HepG2 (cell line): ENCODE results near the gene FAM181A. TPM values are rescaled to one million over a fixed set of nuclear protein-coding genes. Genes with fewer than 3 reads are reported as not detected.

ENCODE experiments used
- AHDC1 ChIP-seq: sonication (generic); formaldehyde crosslinking; IDR thresholded peaks from 2 replicates; pipeline ENCODE4 v1.5.1; 2020; ENCODE audit warnings: mild to moderate bottlenecking, missing genetic modification reagents, borderline replicate concordance
- FOSL2 ChIP-seq: sonication (generic); formaldehyde crosslinking; IDR thresholded peaks from 2 replicates; pipeline ENCODE4 v1.4.0; 2020; ENCODE audit warnings: missing genetic modification reagents
- MAZ ChIP-seq, 2 experiments: sonication (generic) in 1 of 2; formaldehyde crosslinking in 1 of 2; IDR thresholded peaks; 2 replicates each; pipeline versions ENCODE4 v1.5.0 to v1.6.1; 2012 to 2020; ENCODE audit warnings: low read depth in 2 of 2, mild to moderate bottlenecking in 2 of 2, borderline replicate concordance in 1 of 2, improper control_type of control experiment in 1 of 2, low read length in 1 of 2, missing genetic modification reagents in 1 of 2, moderate library complexity in 1 of 2
- MXI1 ChIP-seq: IDR thresholded peaks from 3 replicates; pipeline ENCODE4 v1.6.1; 2012; ENCODE audit warnings: low read depth, low read length, inconsistent platforms, borderline replicate concordance
- PHF5A ChIP-seq: IDR thresholded peaks from one replicate; pipeline ENCODE4 v1.6.1; 2018; ENCODE audit warnings: low read depth, missing genetic modification reagents; ENCODE audit not compliant: unreplicated experiment
- STAG1 ChIP-seq: sonication (generic); formaldehyde crosslinking; IDR thresholded peaks from 2 replicates; pipeline ENCODE4 v1.4.0; 2020; ENCODE audit warnings: missing genetic modification reagents
- TEAD3 ChIP-seq: optimal IDR thresholded peaks from 2 replicates; pipeline ENCODE3; 2016; ENCODE audit warnings: borderline replicate concordance
- ZBTB4 ChIP-seq: sonication (generic); formaldehyde crosslinking; IDR thresholded peaks from 2 replicates; pipeline ENCODE4 v1.4.0; 2020; ENCODE audit warnings: missing genetic modification reagents, mild to moderate bottlenecking, borderline replicate concordance
- ZFY ChIP-seq: sonication (generic); formaldehyde crosslinking; IDR thresholded peaks from 2 replicates; pipeline ENCODE4 v1.4.0; 2020; ENCODE audit warnings: missing genetic modification reagents
- ZNF225 ChIP-seq: sonication (generic); formaldehyde crosslinking; IDR thresholded peaks from 2 replicates; pipeline ENCODE4 v1.4.0; 2020; ENCODE audit warnings: mild to moderate bottlenecking, missing genetic modification reagents
- ZNF510 ChIP-seq: sonication (generic); formaldehyde crosslinking; IDR thresholded peaks from 2 replicates; pipeline ENCODE4 v1.4.0; 2020; ENCODE audit warnings: low read depth, mild to moderate bottlenecking, missing genetic modification reagents
- ZNF674 ChIP-seq: sonication (generic); formaldehyde crosslinking; IDR thresholded peaks from 2 replicates; pipeline ENCODE4 v1.5.0; 2020; ENCODE audit warnings: low read depth, mild to moderate bottlenecking, missing genetic modification reagents
- ZNF883 ChIP-seq: sonication (generic); formaldehyde crosslinking; IDR thresholded peaks from 2 replicates; pipeline ENCODE4 v1.5.1; 2020; ENCODE audit warnings: mild to moderate bottlenecking, missing genetic modification reagents; ENCODE audit errors: not compliant biosample characterization
- polyA plus RNA-seq, 8 experiments: library from polyadenylated mRNA; depleted of rRNA in 3 of 8; stranded (reverse) in 7 of 8; unstranded in 1 of 8; fragments of >200 nt; fragmentation: Illumina TruSeq in 4 of 8; extraction: Trizol in 4 of 8; gene quantifications; 2 replicates each; pipeline versions ENCODE4 v1.2.1 to v1.2.3, GENCODE V29; 2011 to 2016; ENCODE audit warnings: low read depth in 4 of 8, missing spikeins in 1 of 8, mixed read lengths in 1 of 8; ENCODE audit not compliant: insufficient read depth in 1 of 8
- total RNA-seq, 5 experiments: library from RNA; depleted of rRNA; stranded (reverse); fragments of >200 nt; fragmentation: Illumina TruSeq; extraction: Trizol; gene quantifications; 2 replicates each; pipeline ENCODE4 v1.2.3, GENCODE V29; 2016; ENCODE audit warnings: low read depth in 1 of 5
- TF ChIP-seq, protein P1 (sequence below): sonication (generic); formaldehyde crosslinking; IDR thresholded peaks from 2 replicates; pipeline ENCODE4 v1.5.0; 2020; ENCODE audit warnings: mild to moderate bottlenecking, missing genetic modification reagents
- TF ChIP-seq, protein P2 (sequence below): sonication (generic); formaldehyde crosslinking; IDR thresholded peaks from 2 replicates; pipeline ENCODE4 v1.4.0; 2020; ENCODE audit warnings: missing genetic modification reagents

The FAM181A gene
- total and polyA plus RNA-seq, 2 of the 13 experiments (the other 11 are each of a cell fraction or from before 2014, with no cell fraction given): 1.1 to 1.5 TPM

DNA sequence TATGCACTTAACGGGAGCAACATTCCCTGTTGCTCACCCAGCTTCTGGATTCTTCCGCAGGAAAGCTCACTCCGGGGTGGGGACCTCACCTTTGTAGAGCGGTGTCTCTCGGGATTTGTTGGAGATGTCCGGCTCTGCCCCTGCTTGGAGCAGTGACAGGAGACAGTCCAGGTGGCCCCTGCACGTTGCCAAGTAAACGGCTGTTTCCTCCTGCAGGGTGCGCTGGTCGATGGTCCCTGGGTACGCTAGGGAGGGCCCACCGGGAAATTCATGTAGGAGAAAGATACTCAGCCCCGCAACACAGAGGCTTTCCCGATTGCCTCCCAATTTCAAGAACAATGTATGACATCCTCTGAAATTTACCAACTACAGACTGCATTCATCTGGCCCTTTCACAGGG lies 26.1 kb downstream of the FAM181A start (continued):
- no peak for TF ChIP-seq AHDC1 (CRISPR knock-in tag)
- TF ChIP-seq STAG1 (CRISPR knock-in tag): peak; percentile 65
- no peak for TF ChIP-seq MXI1
- no peak for TF ChIP-seq PHF5A (CRISPR knock-in tag)
- TF ChIP-seq, protein P1, sequence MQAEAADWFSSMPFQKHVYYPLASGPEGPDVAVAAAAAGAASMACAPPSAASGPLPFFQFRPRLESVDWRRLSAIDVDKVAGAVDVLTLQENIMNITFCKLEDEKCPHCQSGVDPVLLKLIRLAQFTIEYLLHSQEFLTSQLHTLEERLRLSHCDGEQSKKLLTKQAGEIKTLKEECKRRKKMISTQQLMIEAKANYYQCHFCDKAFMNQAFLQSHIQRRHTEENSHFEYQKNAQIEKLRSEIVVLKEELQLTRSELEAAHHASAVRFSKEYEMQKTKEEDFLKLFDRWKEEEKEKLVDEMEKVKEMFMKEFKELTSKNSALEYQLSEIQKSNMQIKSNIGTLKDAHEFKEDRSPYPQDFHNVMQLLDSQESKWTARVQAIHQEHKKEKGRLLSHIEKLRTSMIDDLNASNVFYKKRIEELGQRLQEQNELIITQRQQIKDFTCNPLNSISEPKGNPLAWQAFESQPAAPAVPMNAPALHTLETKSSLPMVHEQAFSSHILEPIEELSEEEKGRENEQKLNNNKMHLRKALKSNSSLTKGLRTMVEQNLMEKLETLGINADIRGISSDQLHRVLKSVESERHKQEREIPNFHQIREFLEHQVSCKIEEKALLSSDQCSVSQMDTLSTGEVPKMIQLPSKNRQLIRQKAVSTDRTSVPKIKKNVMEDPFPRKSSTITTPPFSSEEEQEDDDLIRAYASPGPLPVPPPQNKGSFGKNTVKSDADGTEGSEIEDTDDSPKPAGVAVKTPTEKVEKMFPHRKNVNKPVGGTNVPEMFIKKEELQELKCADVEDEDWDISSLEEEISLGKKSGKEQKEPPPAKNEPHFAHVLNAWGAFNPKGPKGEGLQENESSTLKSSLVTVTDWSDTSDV (CRISPR knock-in tag): no peak
- TF ChIP-seq, protein P2, sequence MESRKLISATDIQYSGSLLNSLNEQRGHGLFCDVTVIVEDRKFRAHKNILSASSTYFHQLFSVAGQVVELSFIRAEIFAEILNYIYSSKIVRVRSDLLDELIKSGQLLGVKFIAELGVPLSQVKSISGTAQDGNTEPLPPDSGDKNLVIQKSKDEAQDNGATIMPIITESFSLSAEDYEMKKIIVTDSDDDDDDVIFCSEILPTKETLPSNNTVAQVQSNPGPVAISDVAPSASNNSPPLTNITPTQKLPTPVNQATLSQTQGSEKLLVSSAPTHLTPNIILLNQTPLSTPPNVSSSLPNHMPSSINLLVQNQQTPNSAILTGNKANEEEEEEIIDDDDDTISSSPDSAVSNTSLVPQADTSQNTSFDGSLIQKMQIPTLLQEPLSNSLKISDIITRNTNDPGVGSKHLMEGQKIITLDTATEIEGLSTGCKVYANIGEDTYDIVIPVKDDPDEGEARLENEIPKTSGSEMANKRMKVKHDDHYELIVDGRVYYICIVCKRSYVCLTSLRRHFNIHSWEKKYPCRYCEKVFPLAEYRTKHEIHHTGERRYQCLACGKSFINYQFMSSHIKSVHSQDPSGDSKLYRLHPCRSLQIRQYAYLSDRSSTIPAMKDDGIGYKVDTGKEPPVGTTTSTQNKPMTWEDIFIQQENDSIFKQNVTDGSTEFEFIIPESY (CRISPR knock-in tag): 0 out of 2 replicates have a peak, but pooled peaks have one; percentile 10
- no peak for TF ChIP-seq TEAD3
- TF ChIP-seq ZNF510: no peak
- no peak for TF ChIP-seq MAZ (IDR thresholded peaks at IDR 0.05; ENCODE audit: borderline replicate concordance, low read depth, low read length)
- TF ChIP-seq MAZ (CRISPR knock-in tag; IDR thresholded peaks at IDR 0.05; ENCODE audit: low read depth): no peak
- peak; percentile 34; the same call in 1 of the 2 replicates for TF ChIP-seq ZFY (CRISPR knock-in tag)
- no peak for TF ChIP-seq ZNF883 (CRISPR knock-in tag)
- TF ChIP-seq FOSL2: peak; percentile 25; the same call in 1 of the 2 replicates
- no peak for TF ChIP-seq ZNF225 (CRISPR knock-in tag)
- TF ChIP-seq ZNF674 (CRISPR knock-in tag): no peak
- no peak for TF ChIP-seq ZBTB4
